Neural progenitor cell (in vitro differentiated cells): Measurements from ENCODE around the gene ABLIM2. TPM values are rescaled to one million over a fixed set of nuclear protein-coding genes. Genes with fewer than 3 reads are reported as not detected.

Experiments used
- DNase-seq: peaks from one replicate; pipeline ENCODE4 v3.0.0-alpha.2; 2016; ENCODE audit warnings: low spot score
- H2AFZ ChIP-seq: fragments of 200-600 bp; sonication (generic); replicated peaks from 2 replicates; pipeline ENCODE4 v1.6.1; 2016; ENCODE audit warnings: antibody characterized with exemption
- H3F3A ChIP-seq: fragments of 200-600 bp; sonication (generic); 2 replicates; pipeline ENCODE4 v1.6.1; 2016; ENCODE audit warnings: antibody characterized with exemption, low read depth
- H3K27ac ChIP-seq: fragments of 200-600 bp; sonication (generic); 2 replicates; pipeline ENCODE4 v1.5.1; 2016; ENCODE audit warnings: mild to moderate bottlenecking
- H3K27me3 ChIP-seq: fragments of 200-600 bp; sonication (generic); 2 replicates; pipeline ENCODE4 v1.6.1; 2016; ENCODE audit warnings: mild to moderate bottlenecking, moderate library complexity
- H3K36me3 ChIP-seq: fragments of 200-600 bp; sonication (generic); 2 replicates; pipeline ENCODE4 v1.5.1; 2016
- H3K4me1 ChIP-seq: fragments of 200-600 bp; sonication (generic); 2 replicates; pipeline ENCODE4 v1.6.1; 2016; ENCODE audit warnings: mixed run types
- H3K4me2 ChIP-seq: fragments of 200-600 bp; sonication (generic); 2 replicates; pipeline ENCODE4 v1.6.1; 2016
- H3K4me3 ChIP-seq: fragments of 200-600 bp; sonication (generic); 2 replicates; pipeline ENCODE4 v1.5.1; 2016
- H3K79me2 ChIP-seq: fragments of 200-600 bp; sonication (generic); 2 replicates; pipeline ENCODE4 v1.6.1; 2016; ENCODE audit warnings: low read depth
- H3K9ac ChIP-seq: fragments of 200-600 bp; sonication (generic); 2 replicates; pipeline ENCODE4 v1.6.1; 2016
- H3K9me3 ChIP-seq: fragments of 200-600 bp; sonication (generic); 2 replicates; pipeline ENCODE4 v1.5.1; 2016; ENCODE audit warnings: low read depth
- H4K20me1 ChIP-seq: fragments of 200-600 bp; sonication (generic); 2 replicates; pipeline ENCODE4 v1.6.1; 2016; ENCODE audit warnings: low read depth
- H3K27ac Mint-ChIP-seq: 3 replicates; pipeline ENCODE4 v1.8.0; 2021; ENCODE audit warnings: mixed read lengths
- H3K27me3 Mint-ChIP-seq: 2 replicates; pipeline ENCODE4 v1.8.0; 2022; ENCODE audit warnings: low read depth, mild to moderate bottlenecking, inconsistent platforms, moderate library complexity, mixed read lengths; ENCODE audit not compliant: insufficient read depth
- H3K36me3 Mint-ChIP-seq: 3 replicates; pipeline ENCODE4 v1.8.0; 2021; ENCODE audit warnings: mixed read lengths
- H3K4me1 Mint-ChIP-seq: 3 replicates; pipeline ENCODE4 v1.8.0; 2021; ENCODE audit warnings: mixed read lengths
- H3K4me3 Mint-ChIP-seq: 3 replicates; pipeline ENCODE4 v1.8.0; 2021; ENCODE audit warnings: mild to moderate bottlenecking, moderate library complexity, mixed read lengths
- H3K9me3 Mint-ChIP-seq: 3 replicates; pipeline ENCODE4 v1.8.0; 2020; ENCODE audit warnings: mixed read lengths
- EZH2 ChIP-seq: fragments of 200-600 bp; sonication (generic); IDR thresholded peaks from 2 replicates; pipeline ENCODE4 v1.6.1; 2017; ENCODE audit warnings: antibody characterized with exemption, mild to moderate bottlenecking, moderate library complexity
- EZH2phosphoT487 ChIP-seq: fragments of 200-600 bp; sonication (generic); IDR thresholded peaks from 2 replicates; pipeline ENCODE4 v1.6.1; 2017; ENCODE audit warnings: antibody characterized with exemption
- total RNA-seq: library from RNA; depleted of rRNA; stranded (reverse); fragments of >200 nt; gene quantifications from 2 replicates; pipeline ENCODE4 v1.2.3, GENCODE V29; 2015; ENCODE audit warnings: low replicate concordance
- TF ChIP-seq, protein P1 (sequence below): fragments of 200-600 bp; sonication (generic); IDR thresholded peaks from 2 replicates; pipeline ENCODE4 v1.5.1; 2017; ENCODE audit warnings: antibody characterized with exemption, mild to moderate bottlenecking

Gene ABLIM2
- total RNA-seq, 1 donor from 2014 or later, result 0.24 TPM

DNA sequence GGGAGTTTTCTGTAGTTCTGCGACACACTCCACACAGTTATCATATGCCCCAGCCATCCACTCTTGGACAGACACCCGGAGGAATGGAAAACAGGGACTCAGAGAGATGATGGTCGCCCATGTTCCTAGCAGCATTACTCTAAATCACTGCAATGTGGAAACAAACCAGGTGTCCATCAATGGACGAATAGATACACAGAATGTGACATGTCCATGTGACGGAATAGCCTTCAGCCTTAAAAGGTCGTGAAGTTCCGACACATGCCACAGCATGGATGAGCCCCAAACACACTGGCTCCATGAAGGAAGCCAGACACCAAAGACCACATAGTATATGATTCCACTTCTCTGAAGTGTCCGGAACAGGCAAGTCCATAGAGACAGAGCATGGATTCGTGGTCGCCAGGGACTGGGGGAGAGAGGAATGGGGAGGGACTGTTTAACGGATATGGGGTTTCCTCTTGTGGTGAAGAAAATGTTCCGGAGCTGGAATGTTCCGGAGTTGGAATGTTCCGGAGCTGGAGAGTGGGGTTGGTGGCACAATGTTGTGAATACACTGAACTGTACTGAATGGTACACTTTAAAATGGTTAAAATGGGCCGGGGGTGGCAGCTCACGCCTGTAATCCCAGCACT lies 190.2 kb downstream of the ABLIM2 start:
- no peak overlapping the region for H3K27ac Mint-ChIP-seq
- Histone ChIP-seq H4K20me1 (no peaks in the 10 kb centered on the region), H3K4me2 (no peak overlapping the region), H3K27me3 (no peaks in the 10 kb centered on the region), H3K9ac (no peak overlapping the region), H3K9me3 (no peaks in the 10 kb centered on the region), H3K4me3 (no peak overlapping the region), H3F3A (no peaks in the 10 kb centered on the region), H3K36me3 (no peaks in the 10 kb centered on the region), H3K4me1 (peaks cover 2% of the 10 kb centered on the region), H3K27ac (no peak overlapping the region), H3K79me2 (no peaks in the 10 kb centered on the region), H2AFZ (no peak overlapping the region)
- H3K4me1 Mint-ChIP-seq, result peaks cover 35% of the 10 kb centered on the region
- TF ChIP-seq EZH2phosphoT487, result no peak
- TF ChIP-seq, protein P1, sequence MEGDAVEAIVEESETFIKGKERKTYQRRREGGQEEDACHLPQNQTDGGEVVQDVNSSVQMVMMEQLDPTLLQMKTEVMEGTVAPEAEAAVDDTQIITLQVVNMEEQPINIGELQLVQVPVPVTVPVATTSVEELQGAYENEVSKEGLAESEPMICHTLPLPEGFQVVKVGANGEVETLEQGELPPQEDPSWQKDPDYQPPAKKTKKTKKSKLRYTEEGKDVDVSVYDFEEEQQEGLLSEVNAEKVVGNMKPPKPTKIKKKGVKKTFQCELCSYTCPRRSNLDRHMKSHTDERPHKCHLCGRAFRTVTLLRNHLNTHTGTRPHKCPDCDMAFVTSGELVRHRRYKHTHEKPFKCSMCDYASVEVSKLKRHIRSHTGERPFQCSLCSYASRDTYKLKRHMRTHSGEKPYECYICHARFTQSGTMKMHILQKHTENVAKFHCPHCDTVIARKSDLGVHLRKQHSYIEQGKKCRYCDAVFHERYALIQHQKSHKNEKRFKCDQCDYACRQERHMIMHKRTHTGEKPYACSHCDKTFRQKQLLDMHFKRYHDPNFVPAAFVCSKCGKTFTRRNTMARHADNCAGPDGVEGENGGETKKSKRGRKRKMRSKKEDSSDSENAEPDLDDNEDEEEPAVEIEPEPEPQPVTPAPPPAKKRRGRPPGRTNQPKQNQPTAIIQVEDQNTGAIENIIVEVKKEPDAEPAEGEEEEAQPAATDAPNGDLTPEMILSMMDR, result no peak
- TF ChIP-seq EZH2, result no peak
- H3K27me3 Mint-ChIP-seq, result peaks cover 7% of the 10 kb centered on the region
- H3K4me3 Mint-ChIP-seq, result no peak overlapping the region
- no peaks in the 10 kb centered on the region for H3K9me3 Mint-ChIP-seq
- H3K36me3 Mint-ChIP-seq, result no peaks in the 10 kb centered on the region
- no peak for DNase-seq

DNA sequence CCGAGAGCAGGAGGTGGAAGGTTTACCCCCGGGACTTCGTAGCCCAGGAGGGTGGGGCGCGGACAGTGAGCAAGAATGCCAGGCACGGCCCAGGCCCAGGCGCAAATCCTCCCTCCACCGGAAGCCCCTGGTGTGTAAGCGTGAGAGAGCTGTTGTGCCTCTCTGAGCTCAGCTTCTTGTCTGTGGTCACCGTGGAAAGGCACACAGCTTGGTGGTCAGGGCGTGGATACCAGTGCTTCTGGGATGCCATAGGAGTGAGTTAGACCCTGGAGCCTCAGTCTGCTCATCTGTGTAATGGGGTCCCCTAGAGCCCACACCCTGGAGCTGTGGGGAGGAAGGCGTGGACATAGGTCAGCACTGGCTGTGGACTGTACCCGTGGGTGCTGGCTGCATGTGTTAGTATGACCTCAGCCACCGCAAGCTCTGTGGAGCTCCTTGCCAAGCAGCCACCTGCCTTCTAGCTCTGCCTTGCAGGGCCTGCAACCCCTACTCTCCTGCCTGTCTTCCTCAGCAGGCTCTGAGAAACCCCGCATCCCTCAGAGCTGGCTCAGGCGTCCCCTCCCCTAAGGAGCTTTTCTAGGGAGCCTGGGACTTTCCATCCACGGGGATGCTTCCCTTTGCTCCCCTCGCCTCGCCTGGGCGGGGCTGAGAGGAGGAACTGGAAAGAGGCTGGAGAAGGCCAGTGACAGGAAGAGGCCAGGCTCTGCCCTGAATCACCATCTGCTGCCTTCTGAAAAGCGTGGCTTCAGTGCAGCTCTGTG lies 190.9 kb downstream of the ABLIM2 start:
- H3K9me3 Mint-ChIP-seq, result no peaks in the 10 kb centered on the region
- H3K27me3 Mint-ChIP-seq, result peaks cover 5% of the 10 kb centered on the region
- H3K27me3 ChIP-seq, result no peaks in the 10 kb centered on the region
- no peak overlapping the region for H3K4me2 ChIP-seq
- H3F3A ChIP-seq, result no peaks in the 10 kb centered on the region
- no peaks in the 10 kb centered on the region for H3K79me2 ChIP-seq
- no peak overlapping the region for H2AFZ ChIP-seq
- DNase-seq, result no peak
- peaks cover 2% of the 10 kb centered on the region for H3K4me1 ChIP-seq
- H4K20me1 ChIP-seq, result no peaks in the 10 kb centered on the region
- H3K4me3 Mint-ChIP-seq, result no peak overlapping the region
- no peak overlapping the region for H3K27ac Mint-ChIP-seq
- H3K4me3 ChIP-seq, result no peak overlapping the region
- H3K36me3 Mint-ChIP-seq, result no peaks in the 10 kb centered on the region
- peaks cover 36% of the 10 kb centered on the region for H3K4me1 Mint-ChIP-seq
- H3K9ac ChIP-seq, result no peak overlapping the region
- H3K36me3 ChIP-seq, result no peaks in the 10 kb centered on the region
- no peak for TF ChIP-seq EZH2
- no peak for TF ChIP-seq EZH2phosphoT487
- TF ChIP-seq, protein P1, result no peak
- H3K9me3 ChIP-seq, result no peaks in the 10 kb centered on the region
- no peak overlapping the region for H3K27ac ChIP-seq

DNA sequence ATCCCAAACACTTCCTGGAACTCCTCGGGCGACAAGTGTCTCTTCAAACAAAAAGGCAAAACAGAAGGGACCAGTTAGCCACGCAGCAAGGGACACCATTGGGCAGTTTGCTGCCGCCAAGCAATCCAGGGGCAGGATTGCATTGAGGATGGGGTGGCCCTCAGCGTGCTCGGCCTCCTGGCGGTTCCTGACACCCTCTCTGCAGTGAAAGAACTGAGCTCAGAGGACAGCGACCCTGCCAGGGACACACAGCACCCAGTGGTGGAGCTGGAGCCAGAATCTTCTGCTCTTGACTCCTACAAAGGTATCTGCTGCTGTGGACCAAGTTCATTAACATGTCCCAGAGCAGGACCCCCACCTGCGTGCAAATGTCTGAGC lies 191.6 kb downstream of the ABLIM2 start:
- Mint-ChIP-seq H3K27ac (peak overlapping the region; percentile 72), H3K4me1 (peaks cover 33% of the 10 kb centered on the region)

More for the DNA sequence above, 191.6 kb downstream of the ABLIM2 start:
- Histone ChIP-seq H4K20me1 (no peaks in the 10 kb centered on the region), H3K9me3 (no peaks in the 10 kb centered on the region), H3K79me2 (no peaks in the 10 kb centered on the region), H2AFZ (no peak overlapping the region), H3K27me3 (no peaks in the 10 kb centered on the region), H3K9ac (no peak overlapping the region), H3F3A (no peaks in the 10 kb centered on the region), H3K36me3 (no peaks in the 10 kb centered on the region), H3K27ac (no peak overlapping the region), H3K4me1 (peaks cover 2% of the 10 kb centered on the region), H3K4me3 (no peak overlapping the region), H3K4me2 (no peak overlapping the region)
- Mint-ChIP-seq H3K27me3 (peaks cover 5% of the 10 kb centered on the region), H3K9me3 (no peaks in the 10 kb centered on the region), H3K4me3 (no peak overlapping the region), H3K36me3 (no peaks in the 10 kb centered on the region)
- DNase-seq, result no peak
- no peak for TF ChIP-seq EZH2
- TF ChIP-seq, protein P1, result no peak
- TF ChIP-seq EZH2phosphoT487, result no peak
